HFF-Myc (cell line): ENCODE results near the gene KIF26A.

Experiments used
- DNase-seq: peaks from one replicate; pipeline ENCODE4 v3.0.0-alpha.2; 2011; ENCODE audit warnings: low read depth; ENCODE audit errors: extremely low read depth
- H3K4me3 ChIP-seq: replicated peaks from 2 replicates; pipeline ENCODE4 v1.5.1; 2011; ENCODE audit warnings: low read depth, mild to moderate bottlenecking, control low read depth, low read length
- TF ChIP-seq, protein P1 (sequence below): IDR thresholded peaks from 2 replicates; pipeline ENCODE4 v1.5.1; 2012; ENCODE audit warnings: mild to moderate bottlenecking, low read depth, low read length, control low read depth; ENCODE audit errors: missing control alignments

KIF26A gene

DNA sequence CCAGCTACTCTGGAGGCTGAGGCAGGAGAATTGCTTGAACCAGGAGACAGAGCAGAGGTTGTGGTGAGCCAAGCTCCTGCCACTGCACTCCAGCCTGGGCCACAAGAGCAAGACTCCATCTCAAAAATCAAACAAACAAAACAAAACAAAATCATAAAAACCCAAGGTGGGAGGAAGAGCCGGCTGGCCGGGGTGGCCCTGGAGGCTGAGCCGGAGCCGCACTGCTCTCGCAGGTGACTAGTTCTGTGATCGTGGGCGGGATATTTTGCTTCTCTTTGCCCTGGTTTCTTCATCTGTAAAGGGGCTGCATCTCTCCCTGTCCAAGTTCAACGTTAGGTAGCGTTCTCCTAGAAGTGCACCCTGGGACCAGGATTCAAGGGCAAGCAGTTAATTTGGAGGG, 73.4 kb downstream of the KIF26A start:
- no peak overlapping the region for H3K4me3 ChIP-seq
- no peak for DNase-seq

DNA sequence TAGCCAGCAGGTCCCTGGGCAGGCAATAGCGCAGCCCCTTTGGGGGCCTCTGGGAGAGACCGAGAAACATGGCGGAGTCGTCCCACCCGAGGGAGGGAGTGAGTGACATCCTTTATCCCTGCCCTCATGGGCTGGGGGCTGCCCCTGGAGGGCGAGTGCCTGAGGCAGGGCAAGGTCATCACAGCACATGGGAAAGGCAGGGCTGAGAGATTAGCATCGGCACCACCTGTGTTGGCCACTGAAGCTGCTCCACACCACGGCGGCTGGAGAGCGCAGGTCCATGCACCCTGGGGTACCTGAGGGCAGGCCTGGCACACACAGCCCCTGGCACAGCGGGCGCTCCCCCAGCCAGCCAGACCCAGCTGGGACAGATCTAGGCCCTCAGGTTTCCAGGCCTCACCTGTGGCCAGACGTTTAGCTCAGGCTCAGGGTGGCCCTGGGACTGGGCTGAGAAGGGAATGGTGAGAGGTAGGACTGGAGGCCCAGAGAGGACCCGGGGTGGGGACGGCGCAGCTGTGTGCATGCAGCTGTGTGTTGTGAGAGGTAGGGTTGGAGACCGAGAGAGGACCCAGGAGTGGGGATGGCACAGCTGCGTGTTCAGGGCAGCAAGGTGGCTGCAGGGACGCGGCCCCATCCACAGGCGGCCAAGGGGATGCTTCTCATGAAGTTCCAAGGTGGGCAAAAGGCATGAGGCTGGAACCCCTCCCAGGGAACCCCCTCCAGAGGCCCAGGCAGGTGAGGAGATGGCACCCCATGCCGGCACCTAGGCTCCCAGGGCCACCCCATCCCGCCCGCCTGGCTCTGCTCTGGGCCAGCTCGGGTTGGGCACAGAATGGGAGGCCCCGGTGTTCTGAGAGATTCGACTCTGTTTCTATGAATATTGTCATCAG, 74.1 kb downstream of the KIF26A start:
- DNase-seq = no peak
- H3K4me3 ChIP-seq = no peak overlapping the region
- TF ChIP-seq, protein P1, sequence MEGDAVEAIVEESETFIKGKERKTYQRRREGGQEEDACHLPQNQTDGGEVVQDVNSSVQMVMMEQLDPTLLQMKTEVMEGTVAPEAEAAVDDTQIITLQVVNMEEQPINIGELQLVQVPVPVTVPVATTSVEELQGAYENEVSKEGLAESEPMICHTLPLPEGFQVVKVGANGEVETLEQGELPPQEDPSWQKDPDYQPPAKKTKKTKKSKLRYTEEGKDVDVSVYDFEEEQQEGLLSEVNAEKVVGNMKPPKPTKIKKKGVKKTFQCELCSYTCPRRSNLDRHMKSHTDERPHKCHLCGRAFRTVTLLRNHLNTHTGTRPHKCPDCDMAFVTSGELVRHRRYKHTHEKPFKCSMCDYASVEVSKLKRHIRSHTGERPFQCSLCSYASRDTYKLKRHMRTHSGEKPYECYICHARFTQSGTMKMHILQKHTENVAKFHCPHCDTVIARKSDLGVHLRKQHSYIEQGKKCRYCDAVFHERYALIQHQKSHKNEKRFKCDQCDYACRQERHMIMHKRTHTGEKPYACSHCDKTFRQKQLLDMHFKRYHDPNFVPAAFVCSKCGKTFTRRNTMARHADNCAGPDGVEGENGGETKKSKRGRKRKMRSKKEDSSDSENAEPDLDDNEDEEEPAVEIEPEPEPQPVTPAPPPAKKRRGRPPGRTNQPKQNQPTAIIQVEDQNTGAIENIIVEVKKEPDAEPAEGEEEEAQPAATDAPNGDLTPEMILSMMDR = no peak

More for the DNA sequence above, 73.4 kb downstream of the KIF26A start:
- TF ChIP-seq, protein P1 = no peak

DNA sequence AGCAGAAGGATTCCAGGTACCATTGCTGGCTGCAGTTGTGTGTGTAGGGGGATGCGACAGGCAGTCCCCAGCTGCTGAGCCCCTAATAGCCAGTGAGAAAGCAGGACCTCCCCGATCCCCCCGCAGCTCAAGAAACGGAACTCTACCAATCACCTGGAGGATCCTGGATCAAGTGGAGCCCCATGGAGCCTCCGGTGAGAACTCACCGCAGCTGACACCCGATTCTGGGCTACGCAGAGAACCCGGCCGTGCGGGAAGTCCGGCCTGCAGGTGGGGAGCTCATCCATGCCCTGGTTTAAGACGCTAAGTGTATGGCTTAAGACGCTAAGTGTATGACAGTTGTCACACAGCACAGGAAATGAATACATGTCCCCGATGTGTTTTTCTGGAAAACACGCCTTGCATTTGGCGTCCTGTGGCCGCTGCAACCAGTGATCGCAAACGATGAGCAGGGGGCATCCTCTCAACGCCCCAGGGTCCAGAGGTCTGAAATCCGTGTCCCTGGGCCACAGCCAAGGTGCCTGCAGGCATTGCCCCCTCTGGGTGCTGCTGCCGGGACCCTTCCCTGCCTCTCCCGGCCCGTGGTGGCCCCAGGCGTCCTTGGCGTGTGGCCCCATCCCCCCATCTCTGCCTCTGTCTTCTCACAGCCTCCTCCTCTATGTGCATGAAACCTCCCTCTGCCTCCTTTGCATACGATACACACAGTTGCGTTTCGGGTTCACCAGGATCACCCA, 75.1 kb downstream of the KIF26A start:
- TF ChIP-seq, protein P1 = no peak
- H3K4me3 ChIP-seq = no peak overlapping the region
- DNase-seq = no peak

DNA sequence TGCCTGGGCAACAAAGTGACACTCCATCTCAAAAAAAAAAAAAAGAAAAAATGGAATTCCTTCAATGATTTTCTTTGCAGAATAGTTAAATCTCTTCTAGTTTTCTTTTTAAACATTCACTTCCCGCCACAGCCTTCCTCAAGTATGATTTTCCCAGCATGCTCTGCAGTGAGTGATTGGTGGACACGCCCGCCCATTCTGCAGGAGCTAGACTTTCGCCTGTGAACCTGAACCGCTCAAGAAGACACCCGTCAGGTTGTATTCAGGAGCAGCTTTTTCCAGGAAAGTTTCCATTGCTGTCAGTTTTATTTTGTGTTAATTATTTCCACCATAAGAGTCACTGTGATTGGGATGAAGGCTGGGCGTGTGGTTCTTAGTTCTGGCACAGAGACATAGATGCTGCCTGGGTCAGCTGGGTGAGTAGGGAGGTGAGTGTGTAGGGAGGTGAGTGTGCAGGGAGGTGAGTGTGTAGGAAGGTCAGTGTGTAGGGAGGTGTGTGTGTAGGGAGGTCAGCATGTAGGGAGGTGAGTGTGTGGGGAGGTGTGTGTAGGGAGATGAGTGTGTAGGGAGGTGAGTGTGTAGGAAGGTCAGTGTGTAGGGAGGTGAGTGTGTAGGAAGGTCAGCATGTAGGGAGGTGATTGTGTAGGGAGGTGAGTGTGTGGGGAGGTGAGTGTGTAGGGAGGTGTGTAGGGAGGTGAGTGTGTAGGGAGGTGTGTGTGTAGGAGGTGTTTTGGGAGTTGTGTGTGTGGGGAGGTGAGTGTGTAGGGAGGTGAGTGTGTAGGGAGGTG, 76.2 kb downstream of the KIF26A start:
- TF ChIP-seq, protein P1 = no peak
- H3K4me3 ChIP-seq = no peak overlapping the region
- no peak for DNase-seq

DNA sequence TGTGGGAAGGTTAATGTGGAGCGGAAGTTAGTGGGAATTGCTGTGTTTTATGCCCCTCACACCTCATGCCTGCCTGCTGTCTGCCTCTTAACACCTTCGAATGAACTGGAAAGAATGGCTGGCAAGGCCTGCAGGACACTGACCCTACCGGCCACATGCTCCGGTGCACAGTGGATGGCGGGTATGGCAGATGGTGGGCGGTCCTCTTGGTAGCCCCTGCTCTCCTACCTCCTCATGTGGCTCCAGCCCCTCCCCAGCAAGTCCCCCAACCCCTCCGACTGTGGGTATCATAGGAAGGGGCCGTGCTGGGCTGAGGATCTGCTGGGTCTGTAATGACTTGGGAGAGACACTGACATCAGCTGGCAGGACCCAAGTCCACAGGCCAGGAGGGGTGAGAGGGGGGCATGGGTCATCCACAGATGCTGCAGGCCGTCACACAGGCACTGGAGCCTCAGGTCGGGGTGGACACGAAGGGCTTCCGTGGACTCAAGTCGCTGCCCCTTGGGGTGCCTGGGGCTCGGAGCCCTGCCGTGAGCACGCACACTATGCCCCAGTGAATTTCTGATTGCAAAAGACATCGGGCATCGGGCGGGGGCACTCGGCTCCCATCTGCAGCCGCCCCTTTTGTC, 77.4 kb downstream of the KIF26A start:
- TF ChIP-seq, protein P1 = no peak
- no peak overlapping the region for H3K4me3 ChIP-seq
- no peak for DNase-seq

DNA sequence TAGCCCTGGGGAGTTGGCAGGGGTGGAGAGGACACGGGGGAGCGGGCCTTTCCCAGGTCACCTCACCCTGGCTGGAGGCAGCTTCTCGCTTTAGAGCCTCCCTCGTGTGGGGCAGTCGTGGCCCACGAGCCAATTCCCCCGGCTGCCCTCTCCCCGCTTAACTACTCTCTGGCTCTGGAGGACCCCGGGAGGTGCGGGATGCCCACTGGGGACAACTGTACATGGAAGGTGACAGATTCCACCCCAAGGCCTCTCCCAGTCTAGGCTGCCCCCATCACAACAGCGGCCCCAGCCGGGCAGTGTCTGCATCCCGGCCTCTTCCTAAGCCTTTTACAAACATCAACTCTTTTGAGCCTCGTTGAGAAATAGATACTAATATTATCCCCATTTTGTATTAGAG, 78.1 kb downstream of the KIF26A start:
- TF ChIP-seq, protein P1 = no peak
- DNase-seq = no peak
- no peak overlapping the region for H3K4me3 ChIP-seq
